Transverse colon (tissue), 4 donors: ENCODE measurements around the gene CES2. TPM values are rescaled to one million over a fixed set of nuclear protein-coding genes. Genes with fewer than 3 reads are reported as not detected.

ENCODE experiments used
- DNase-seq: peaks from one replicate; pipeline ENCODE4 v3.0.0-alpha.2; 2019
- H3K27ac ChIP-seq, 4 donors: fragments of 200-600 bp; sonication (generic); 2 replicates each; pipeline ENCODE4 v1.5.1; 2016 to 2018; ENCODE audit warnings: inconsistent platforms in 4 of 4
- H3K27me3 ChIP-seq: fragments of 200-600 bp; sonication (generic); 2 replicates; pipeline ENCODE4 v1.5.1; 2017; ENCODE audit warnings: inconsistent platforms
- H3K36me3 ChIP-seq, 4 donors: fragments of 200-600 bp; sonication (generic); 2 replicates each; pipeline ENCODE4 v1.5.1; 2017 to 2019; ENCODE audit warnings: inconsistent platforms in 4 of 4
- H3K4me1 ChIP-seq, 4 donors: fragments of 200-600 bp; sonication (generic); 2 replicates each; pipeline ENCODE4 v1.5.1; 2017 to 2020; ENCODE audit warnings: inconsistent platforms in 4 of 4
- H3K4me3 ChIP-seq, 4 donors: fragments of 200-600 bp; sonication (generic); 1 replicate in 1 of 4; 2 replicates in 3 of 4; pipeline versions ENCODE4 v1.5.1 to v1.6.1; 2017 to 2019; ENCODE audit warnings: inconsistent platforms in 4 of 4
- H3K9me3 ChIP-seq, 2 donors: fragments of 200-600 bp; sonication (generic); 2 replicates each; pipeline ENCODE4 v1.5.1; 2017 to 2019; ENCODE audit warnings: inconsistent platforms in 2 of 2
- CTCF ChIP-seq, 5 experiments: fragments of 200-600 bp in 3 of 5; fragments of 450-650 bp in 2 of 5; sonication (generic) in 3 of 5; IDR thresholded peaks; 1 replicate in 2 of 5; 2 replicates in 3 of 5; pipeline ENCODE4 v1.5.1; 2016 to 2017; ENCODE audit warnings: antibody characterized with exemption in 5 of 5, inconsistent platforms in 3 of 5, mild to moderate bottlenecking in 2 of 5, moderate library complexity in 1 of 5
- EP300 ChIP-seq: sonication (generic); formaldehyde crosslinking; IDR thresholded peaks from one replicate; pipeline ENCODE4 v1.6.1; 2017; ENCODE audit warnings: antibody characterized with exemption, low read depth
- POLR2A ChIP-seq: fragments of 450-650 bp; IDR thresholded peaks from one replicate; pipeline ENCODE4 v1.6.1; 2016; ENCODE audit warnings: antibody characterized with exemption, mild to moderate bottlenecking, moderate library complexity
- POLR2AphosphoS5 ChIP-seq, 3 donors: sonication (generic); formaldehyde crosslinking; IDR thresholded peaks; one replicate each; pipeline ENCODE4 v1.6.1; 2016; ENCODE audit warnings: antibody characterized with exemption in 3 of 3
- WGBS, 2 donors: methylation state at CpG; one replicate each; pipeline ENCODE4 v1.1.5; 2018; ENCODE audit warnings: low coverage in 1 of 2; 5-methylcytosine and 5-hydroxymethylcytosine counted together
- in situ Hi-C, 4 donors: fragments of 200-750 bp; cut with MboI; loops; one replicate each; pipeline versions ENCODE4 v1.15.0 to v1.15.1; 2017; ENCODE audit warnings: low sequenced_read_pairs in 3 of 4, low pct_ligation_motif_present in 1 of 4, low pct_unique_long_range_greater_than_20kb in 1 of 4
- intact Hi-C: fragments of 100-400 bp; cut with DNase I; formaldehyde crosslinking; loops from one replicate; pipeline ENCODE4 v1.15.1; 2023; ENCODE audit warnings: low total_unique reads
- total RNA-seq, 4 donors: library from RNA; depleted of rRNA; stranded (reverse); fragments of >200 nt; gene quantifications; one replicate each; pipeline ENCODE4 v1.1.0, GENCODE V29; 2016

Gene CES2
- total RNA-seq, 4 donors from 2014 or later = 462 to 1,338 (median 921) TPM

- in situ Hi-C loops (loop anchor here in 2 of 4 donors (25.0 kb wide), 2 partner anchors 201 to 426 kb away; partner anchors contain the start of genes B3GNT9 (in 1 of the 2), FBXL8 (in 1 of the 2), HSF4 (in 1 of the 2) and NOL3 (in 1 of the 2)), intact Hi-C loops (no loop called here)
- Histone ChIP-seq H3K36me3 (no peaks in the 10 kb centered on the region), H3K4me1 (peaks cover 0 to 53% (median 31%) of the 10 kb centered on the region in 4 donors), H3K4me3 (peak within 1 kb of the TSS in 3 of 4 donors; percentile 25 to 45 (median 33)), H3K9me3 (no peaks in the 10 kb centered on the region), H3K27ac (peak within 1 kb of the TSS; percentile 81 to 88 (median 82)), H3K27me3 (no peaks in the 10 kb centered on the region)
- no peak for TF ChIP-seq EP300
- TF ChIP-seq POLR2AphosphoS5 (IDR thresholded peaks at IDR 0.05) = peak; percentile 50 to 86 (median 53)
- TF ChIP-seq CTCF (IDR thresholded peaks at IDR 0.05) = peak; percentile 58 to 93 (median 78)
- TF ChIP-seq POLR2A = peak; percentile 71
- WGBS, 2 donors = 41% methylated on average over 16 of the region's 16 CpGs; no CpG with 5 or more reads in 1 of the 2 donors
- peak; percentile 89 for DNase-seq
These were observed 25.9 kb downstream of the CES2 start, which contains the start of gene CES3 for GRCh38 chr16:66961065-66961744. TSS of gene CES3 (plus strand) at chr16:66961266. CDS start at chr16:66961308, 42 bp downstream.

DNA sequence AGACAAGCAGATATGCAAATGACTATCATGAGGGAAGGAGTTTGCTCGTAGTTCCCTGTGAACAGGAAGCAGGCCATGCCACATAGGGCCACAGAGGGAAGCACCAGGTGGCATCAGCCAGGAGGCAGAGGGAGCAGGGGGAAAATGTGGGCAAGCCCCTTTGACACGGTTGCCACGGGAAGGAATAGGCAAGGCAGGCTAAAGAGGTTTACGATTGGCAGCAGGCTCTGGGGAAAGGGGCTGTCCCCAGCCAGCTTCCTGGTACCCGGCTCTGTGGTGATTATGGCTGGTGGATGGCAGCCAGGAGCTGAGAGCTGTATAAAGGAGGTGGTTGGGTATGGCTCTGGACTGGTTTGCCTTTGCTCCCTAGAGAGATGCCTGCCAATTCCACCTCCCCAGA is 26.6 kb downstream of the CES2 start:
- intact Hi-C loops = no loop called here

GRCh38 chr16:66964049-66964448 is 28.7 kb downstream of the CES2 start:
- H3K27me3 ChIP-seq = no peaks in the 10 kb centered on the region
- no peak for DNase-seq
- no peak for TF ChIP-seq POLR2AphosphoS5 (IDR thresholded peaks at IDR 0.05)
- no peak for TF ChIP-seq POLR2A
- TF ChIP-seq CTCF (IDR thresholded peaks at IDR 0.05) = no peak
- TF ChIP-seq EP300 = no peak
- no peak overlapping the region for H3K27ac ChIP-seq
- WGBS, 2 donors = 72% methylated on average over 6 of the region's 6 CpGs; no CpG with 5 or more reads in 1 of the 2 donors
- in situ Hi-C loops (loop anchor here in 2 of 4 donors (25.0 kb wide), 2 partner anchors 198 to 423 kb away; partner anchors contain the start of genes B3GNT9 (in 1 of the 2), FBXL8 (in 1 of the 2), HSF4 (in 1 of the 2) and NOL3 (in 1 of the 2)), intact Hi-C loops (no loop called here)
- no peak overlapping the region for H3K4me3 ChIP-seq
- no peaks in the 10 kb centered on the region for H3K9me3 ChIP-seq
- H3K4me1 ChIP-seq = peaks cover 0 to 30% (median 22%) of the 10 kb centered on the region in 4 donors
- H3K36me3 ChIP-seq = no peaks in the 10 kb centered on the region

More for the DNA sequence above, 26.6 kb downstream of the CES2 start:
- Histone ChIP-seq H3K27me3 (no peaks in the 10 kb centered on the region), H3K4me3 (peak overlapping the region in 3 of 4 donors; percentile 25 to 45 (median 33)), H3K27ac (peak overlapping the region; percentile 81 to 88 (median 82)), H3K4me1 (peaks cover 0 to 46% (median 26%) of the 10 kb centered on the region in 4 donors), H3K36me3 (no peaks in the 10 kb centered on the region), H3K9me3 (no peaks in the 10 kb centered on the region)
- TF ChIP-seq POLR2A (peak; percentile 16), CTCF (IDR thresholded peaks at IDR 0.05) (no peak), POLR2AphosphoS5 (IDR thresholded peaks at IDR 0.05) (peak in 2 of 3 donors; percentile 29 to 63), EP300 (no peak)
- DNase-seq = peak; percentile 89
- in situ Hi-C loops = loop anchor here in 2 of 4 donors (25.0 kb wide), 2 partner anchors 200 to 425 kb away; partner anchors contain the start of genes B3GNT9 (in 1 of the 2), FBXL8 (in 1 of the 2), HSF4 (in 1 of the 2) and NOL3 (in 1 of the 2)
- 24% methylated on average over 3 to 5 of the region's 5 CpGs for WGBS, 2 donors

GRCh38 chr16:66968847-66969246 is 33.5 kb downstream of the CES2 start:
- H3K4me3 ChIP-seq = no peak overlapping the region

More at GRCh38 chr16:66968847-66969246, 33.5 kb downstream of the CES2 start:
- no peaks in the 10 kb centered on the region for H3K27me3 ChIP-seq
- no peak for TF ChIP-seq CTCF (IDR thresholded peaks at IDR 0.05)
- TF ChIP-seq POLR2AphosphoS5 (IDR thresholded peaks at IDR 0.05) = no peak
- TF ChIP-seq EP300 = no peak
- TF ChIP-seq POLR2A = no peak
- in situ Hi-C loops = loop anchor here in 2 of 4 donors (25.0 kb wide), 2 partner anchors 193 to 418 kb away; partner anchors contain the start of genes B3GNT9 (in 1 of the 2), FBXL8 (in 1 of the 2), HSF4 (in 1 of the 2) and NOL3 (in 1 of the 2)
- intact Hi-C loops = no loop called here
- H3K27ac ChIP-seq = no peak overlapping the region
- no peaks in the 10 kb centered on the region for H3K4me1 ChIP-seq
- no peaks in the 10 kb centered on the region for H3K36me3 ChIP-seq
- no peaks in the 10 kb centered on the region for H3K9me3 ChIP-seq
- DNase-seq = no peak
- WGBS, 2 donors = 90% methylated on average over 5 of the region's 5 CpGs; no CpG with 5 or more reads in 1 of the 2 donors
